IMR-90 (cell line): ENCODE measurements around the gene MAGI1. TPM values are rescaled to one million over a fixed set of nuclear protein-coding genes. Genes with fewer than 3 reads are reported as not detected.

Experiments used
- ATAC-seq: fragments of 200-7000 bp; cut with Tn5 transposase; 2 replicates; pipeline ENCODE4 v1.9.1; 2020; ENCODE audit warnings: low read depth, mild to moderate bottlenecking, moderate library complexity
- BruUV-seq: library from RNA; stranded (reverse); fragments of 400-500 nt; replicated peaks from 2 replicates; lab custom pipeline; 2021; lab: Mats Ljungman, UMichigan
- CTCF ChIA-PET: fragments of 300-600 bp; formaldehyde crosslinking; extraction: SDS; loops from one replicate; lab custom pipeline; 2021; ENCODE audit warnings: antibody characterized with exemption; lab: Yijun Ruan, JAX
- POLR2A ChIA-PET: fragments of 300-600 bp; sonication (Branson Sonifier 250); formaldehyde crosslinking; loops from one replicate; lab custom pipeline; 2022; ENCODE audit warnings: antibody characterized with exemption; ENCODE audit not compliant: unreplicated experiment; lab: Charles Lee
- DNase-seq: peaks from one replicate; pipeline ENCODE4 v3.0.0; 2013
- H2AFZ ChIP-seq: replicated peaks from 2 replicates; pipeline ENCODE3; 2013; ENCODE audit warnings: low read length, mild to moderate bottlenecking; ENCODE audit not compliant: poor library complexity
- H2AK5ac ChIP-seq: 2 replicates; pipeline ENCODE4 v1.6.1; 2013; ENCODE audit warnings: low read depth, low read length, inconsistent platforms
- H2AK9ac ChIP-seq: replicated peaks from 2 replicates; pipeline ENCODE3; 2013; ENCODE audit warnings: mild to moderate bottlenecking, low read depth, low read length, moderate library complexity; ENCODE audit not compliant: poor library complexity
- H2BK120ac ChIP-seq: 2 replicates; pipeline ENCODE4 v1.6.1; 2013; ENCODE audit warnings: low read depth, low read length, inconsistent platforms
- H2BK15ac ChIP-seq: 3 replicates; pipeline ENCODE4 v1.6.1; 2013; ENCODE audit warnings: low read depth, low read length, inconsistent platforms
- H2BK20ac ChIP-seq: 2 replicates; pipeline ENCODE4 v1.6.1; 2013; ENCODE audit warnings: low read depth, mild to moderate bottlenecking, inconsistent platforms, low read length, moderate library complexity
- H2BK5ac ChIP-seq: 2 replicates; pipeline ENCODE4 v1.6.1; 2013; ENCODE audit warnings: mild to moderate bottlenecking, low read depth, low read length, inconsistent platforms; ENCODE audit not compliant: poor library complexity, severe bottlenecking
- H3K14ac ChIP-seq: replicated peaks from 2 replicates; pipeline ENCODE4 v1.6.1; 2013; ENCODE audit warnings: low read depth, low read length, inconsistent platforms
- H3K18ac ChIP-seq: 2 replicates; pipeline ENCODE4 v1.6.1; 2013; ENCODE audit warnings: low read depth, low read length, control low read depth
- H3K23ac ChIP-seq: 2 replicates; pipeline ENCODE4 v1.6.1; 2013; ENCODE audit warnings: low read depth, low read length, inconsistent platforms
- H3K27ac ChIP-seq: 2 replicates; pipeline ENCODE4 v1.5.1; 2013; ENCODE audit warnings: mild to moderate bottlenecking, control low read depth, low read length; ENCODE audit not compliant: insufficient read depth
- H3K27me3 ChIP-seq: 2 replicates; pipeline ENCODE4 v1.6.1; 2013; ENCODE audit warnings: low read length; ENCODE audit not compliant: control insufficient read depth, insufficient read depth
- H3K36me3 ChIP-seq: 2 replicates; pipeline ENCODE4 v1.6.1; 2013; ENCODE audit warnings: low read length, mixed read lengths; ENCODE audit not compliant: control insufficient read depth, insufficient read depth
- H3K4ac ChIP-seq: 2 replicates; pipeline ENCODE4 v1.6.1; 2013; ENCODE audit warnings: low read depth, low read length, inconsistent platforms
- H3K4me1 ChIP-seq: 2 replicates; pipeline ENCODE4 v1.6.1; 2013; ENCODE audit warnings: low read length, mixed read lengths; ENCODE audit not compliant: control insufficient read depth, insufficient read depth
- H3K4me2 ChIP-seq: 2 replicates; pipeline ENCODE4 v1.6.1; 2013; ENCODE audit warnings: low read depth, mild to moderate bottlenecking, control low read depth, low read length, moderate library complexity
- H3K4me3 ChIP-seq: 2 replicates; pipeline ENCODE4 v1.5.1; 2013; ENCODE audit warnings: low read depth, mild to moderate bottlenecking, control low read depth, low read length, moderate library complexity; ENCODE audit not compliant: insufficient read depth
- H3K56ac ChIP-seq: 2 replicates; pipeline ENCODE4 v1.6.1; 2013; ENCODE audit warnings: low read length, inconsistent platforms; ENCODE audit not compliant: insufficient read depth; ENCODE audit errors: extremely low read depth
- H3K79me1 ChIP-seq, 2 experiments: 2 replicates each; pipeline ENCODE4 v1.6.1; 2013; ENCODE audit warnings: low read length in 2 of 2, inconsistent platforms in 1 of 2, low read depth in 1 of 2
- H3K9ac ChIP-seq: 2 replicates; pipeline ENCODE4 v1.6.1; 2013; ENCODE audit warnings: low read depth, low read length, control low read depth
- H3K9me1 ChIP-seq: 2 replicates; pipeline ENCODE4 v1.6.1; 2013; ENCODE audit warnings: low read length, inconsistent platforms; ENCODE audit not compliant: insufficient read depth
- H3K9me3 ChIP-seq: 2 replicates; pipeline ENCODE4 v1.6.1; 2013; ENCODE audit warnings: low read length; ENCODE audit not compliant: control insufficient read depth, insufficient read depth
- H4K20me1 ChIP-seq: 2 replicates; pipeline ENCODE4 v1.6.1; 2013; ENCODE audit warnings: low read length, inconsistent platforms; ENCODE audit not compliant: insufficient read depth
- H4K5ac ChIP-seq: 2 replicates; pipeline ENCODE4 v1.6.1; 2013; ENCODE audit warnings: mild to moderate bottlenecking, low read depth, low read length, control low read depth
- H4K8ac ChIP-seq, 2 experiments: 2 replicates each; pipeline ENCODE4 v1.6.1; 2013; ENCODE audit warnings: low read depth in 2 of 2, low read length in 2 of 2, control low read depth in 1 of 2, inconsistent platforms in 1 of 2
- H4K91ac ChIP-seq: 2 replicates; pipeline ENCODE4 v1.6.1; 2013; ENCODE audit warnings: low read depth, low read length, inconsistent platforms; ENCODE audit not compliant: insufficient read depth
- BHLHE40 ChIP-seq: fragments of 150-350 bp; IDR thresholded peaks from 2 replicates; pipeline ENCODE4 v1.6.1; 2016; ENCODE audit warnings: mild to moderate bottlenecking, low read depth, low read length
- CEBPB ChIP-seq: IDR thresholded peaks from 2 replicates; pipeline ENCODE4 v1.6.1; 2012; ENCODE audit warnings: low read depth, low read length, improper control_type of control experiment
- CHD1 ChIP-seq: IDR thresholded peaks from 2 replicates; pipeline ENCODE4 v1.6.1; 2012; ENCODE audit warnings: low read depth, low read length, improper control_type of control experiment
- CTCF ChIP-seq: conservative IDR thresholded peaks from 2 replicates; pipeline ENCODE4 v1.5.1; 2012; ENCODE audit warnings: mild to moderate bottlenecking, low read depth, low read length, improper control_type of control experiment
- ELK1 ChIP-seq: fragments of 150-350 bp; IDR thresholded peaks from 2 replicates; pipeline ENCODE4 v1.6.1; 2016; ENCODE audit warnings: low read depth, mild to moderate bottlenecking, low read length, moderate library complexity, borderline replicate concordance
- FOS ChIP-seq: fragments of 150-350 bp; IDR thresholded peaks from 2 replicates; pipeline ENCODE4 v1.6.1; 2016; ENCODE audit warnings: low read depth, low read length
- MAFK ChIP-seq: IDR thresholded peaks from 2 replicates; pipeline ENCODE4 v1.6.1; 2012; ENCODE audit warnings: low read depth, low read length, improper control_type of control experiment
- MAZ ChIP-seq: IDR thresholded peaks from 2 replicates; pipeline ENCODE4 v1.6.1; 2012; ENCODE audit warnings: low read depth, mild to moderate bottlenecking, low read length, improper control_type of control experiment, moderate library complexity, borderline replicate concordance
- MXI1 ChIP-seq: IDR thresholded peaks from 2 replicates; pipeline ENCODE4 v1.6.1; 2012; ENCODE audit warnings: low read depth, mild to moderate bottlenecking, low read length, moderate library complexity, borderline replicate concordance
- NFE2L2 ChIP-seq: fragments of 150-350 bp; IDR thresholded peaks from 2 replicates; pipeline ENCODE4 v1.6.1; 2016; ENCODE audit warnings: low read depth, mild to moderate bottlenecking, low read length
- POLR2A ChIP-seq: IDR thresholded peaks from 2 replicates; pipeline ENCODE4 v1.6.1; 2012; ENCODE audit warnings: mild to moderate bottlenecking, low read depth, low read length
- RAD21 ChIP-seq: IDR thresholded peaks from 2 replicates; pipeline ENCODE4 v1.6.1; 2012; ENCODE audit warnings: low read length, improper control_type of control experiment
- RCOR1 ChIP-seq: IDR thresholded peaks from 2 replicates; pipeline ENCODE4 v1.6.1; 2012; ENCODE audit warnings: mild to moderate bottlenecking, low read length, improper control_type of control experiment; ENCODE audit not compliant: insufficient replicate concordance
- RFX5 ChIP-seq: IDR thresholded peaks from 2 replicates; pipeline ENCODE4 v1.8.0; 2012; ENCODE audit warnings: low read depth, mild to moderate bottlenecking, low read length, moderate library complexity
- SMC3 ChIP-seq: fragments of 150-350 bp; IDR thresholded peaks from 2 replicates; pipeline ENCODE4 v1.6.1; 2016; ENCODE audit warnings: low read depth, mild to moderate bottlenecking, antibody characterized with exemption, low read length, moderate library complexity
- WGBS, 2 experiments: methylation state at CpG; one replicate each; pipeline versions ENCODE4 v1.1.5 to v1.1.7; 2013; ENCODE audit warnings: missing lambda C conversion rate in 2 of 2; ENCODE audit not compliant: insufficient read length in 1 of 2; ENCODE audit errors: extremely low coverage in 2 of 2; 5-methylcytosine and 5-hydroxymethylcytosine counted together
- dilution Hi-C: fragments of 300-500 bp; cut with HindIII; formaldehyde crosslinking; loops from one replicate; pipeline ENCODE4 v1.14.3; 2018; ENCODE audit warnings: low sequenced_read_pairs; ENCODE audit not compliant: unreplicated experiment
- in situ Hi-C: fragments of 300-500 bp; cut with MboI; formaldehyde crosslinking; loops from 3 replicates; pipeline ENCODE4 v1.14.3; 2019; ENCODE audit warnings: low sequenced_read_pairs, inconsistent platforms, mixed read lengths
- intact Hi-C: fragments of 100-400 bp; cut with micrococcal nuclease; formaldehyde crosslinking; loops from 2 replicates; pipeline ENCODE4 v1.10.0; 2022
- polyA plus RNA-seq, 3 experiments: library from polyadenylated mRNA; depleted of rRNA; stranded (reverse); fragments of >200 nt; gene quantifications; 2 replicates each; pipeline ENCODE4 v1.2.3, GENCODE V29; 2012; ENCODE audit warnings: low replicate concordance in 1 of 3
- total RNA-seq: library from RNA; depleted of rRNA; stranded (reverse); fragments of >200 nt; gene quantifications from 2 replicates; pipeline ENCODE4 v1.2.3, GENCODE V29; 2012
- TF ChIP-seq, protein P1 (sequence below): fragments of 150-350 bp; IDR thresholded peaks from 2 replicates; pipeline ENCODE4 v1.6.1; 2017; ENCODE audit warnings: mild to moderate bottlenecking, antibody characterized with exemption, low read length, low read depth

The MAGI1 gene
- total and polyA plus RNA-seq, 2 of the 4 experiments (the other 2 are of a cell fraction) = 14.5 to 24.2 TPM

GRCh38 chr3:65641777-65642176 is 396.9 kb downstream of the MAGI1 start:
- Histone ChIP-seq H3K18ac (no peak overlapping the region), H3K4me1 (peaks cover 5% of the 10 kb centered on the region), H3K4me3 (no peak overlapping the region), H3K79me1 (peaks cover 7 to 27% of the 10 kb centered on the region in 2 experiments), H2BK5ac (no peak overlapping the region), H3K27ac (no peak overlapping the region), H3K23ac (no peak overlapping the region), H2AFZ (no peak overlapping the region), H3K9me3 (no peaks in the 10 kb centered on the region), H3K36me3 (no peaks in the 10 kb centered on the region), H3K56ac (no peak overlapping the region), H3K9me1 (no peaks in the 10 kb centered on the region), H3K27me3 (no peaks in the 10 kb centered on the region), H2BK15ac (no peak overlapping the region), H4K8ac (no peak overlapping the region), H4K91ac (no peak overlapping the region; the same call in 1 of the 2 replicates), H4K20me1 (no peaks in the 10 kb centered on the region), H3K14ac (no peak overlapping the region), H2AK5ac (no peak overlapping the region), H3K4ac (no peak overlapping the region), H4K5ac (no peak overlapping the region), H2AK9ac (no peak overlapping the region), H3K9ac (no peak overlapping the region), H3K4me2 (no peak overlapping the region), H2BK20ac (no peak overlapping the region), H2BK120ac (no peak overlapping the region)
- ATAC-seq (no peak), DNase-seq (no peak)
- 100% methylated on average over 1 of the region's 2 CpGs; no CpG with 5 or more reads in 1 of the 2 experiments for whole genome bisulfite sequencing, 2 experiments
- BruUV-seq = no TSS peak
- in situ Hi-C loops = no loop called here
- intact Hi-C loops = no loop called here
- TF ChIP-seq RCOR1 (no peak), MXI1 (no peak), CHD1 (no peak), CEBPB (no peak), BHLHE40 (no peak), SMC3 (no peak), MAZ (no peak), CTCF (no peak), FOS (no peak), MAFK (no peak), NFE2L2 (no peak), RFX5 (no peak), POLR2A (no peak), ELK1 (no peak), RAD21 (no peak)
- TF ChIP-seq, protein P1, sequence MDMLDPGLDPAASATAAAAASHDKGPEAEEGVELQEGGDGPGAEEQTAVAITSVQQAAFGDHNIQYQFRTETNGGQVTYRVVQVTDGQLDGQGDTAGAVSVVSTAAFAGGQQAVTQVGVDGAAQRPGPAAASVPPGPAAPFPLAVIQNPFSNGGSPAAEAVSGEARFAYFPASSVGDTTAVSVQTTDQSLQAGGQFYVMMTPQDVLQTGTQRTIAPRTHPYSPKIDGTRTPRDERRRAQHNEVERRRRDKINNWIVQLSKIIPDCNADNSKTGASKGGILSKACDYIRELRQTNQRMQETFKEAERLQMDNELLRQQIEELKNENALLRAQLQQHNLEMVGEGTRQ = no peak
- dilution Hi-C loops = no loop called here
- POLR2A ChIA-PET = no interaction called here
- CTCF ChIA-PET = no interaction called here
